ENCODE results near the gene METTL9.

METTL9 gene

GRCh38 chr16:21663889-21664647, 64.7 kb downstream of the METTL9 start, which contains the start of gene OTOA:
Gene OTOA (plus strand): TSS chr16:21663968. CDS start chr16:21678515, 14,547 bp downstream.
- peak; percentile 33; the same call in 2 of the 3 replicates for ATAC-seq
- TF ChIP-seq ZNF8 (CRISPR knock-in tag; IDR thresholded peaks at IDR 0.05) (no peak), ESRRG (CRISPR knock-in tag; IDR thresholded peaks at IDR 0.05) (no peak), ZFP3 (CRISPR knock-in tag; IDR thresholded peaks at IDR 0.05) (no peak), ZNF70 (CRISPR knock-in tag; IDR thresholded peaks at IDR 0.05) (no peak), PPARA (CRISPR knock-in tag; IDR thresholded peaks at IDR 0.05; ENCODE audit: borderline replicate concordance) (no peak), CREB5 (CRISPR knock-in tag; IDR thresholded peaks at IDR 0.05; ENCODE audit: low read depth) (no peak), RARB (CRISPR knock-in tag; IDR thresholded peaks at IDR 0.05) (no peak)

- no peak for ATAC-seq
- TF ChIP-seq ZC3H10 (CRISPR knock-in tag; IDR thresholded peaks at IDR 0.05) (no peak), PATZ1 (CRISPR knock-in tag; IDR thresholded peaks at IDR 0.05; ENCODE audit: borderline replicate concordance) (no peak), CSDC2 (CRISPR knock-in tag; IDR thresholded peaks at IDR 0.05) (no peak), TCF4 (CRISPR knock-in tag; IDR thresholded peaks at IDR 0.05; ENCODE audit: borderline replicate concordance) (no peak), BACH2 (CRISPR knock-in tag; IDR thresholded peaks at IDR 0.05; ENCODE audit: borderline replicate concordance) (no peak), GLIS3 (CRISPR knock-in tag; IDR thresholded peaks at IDR 0.05) (no peak), ISL1 (CRISPR knock-in tag; IDR thresholded peaks at IDR 0.05) (no peak), TOX (CRISPR knock-in tag; IDR thresholded peaks at IDR 0.05; ENCODE audit: borderline replicate concordance) (no peak), SNAI2 (CRISPR knock-in tag; IDR thresholded peaks at IDR 0.05) (no peak), POU6F1 (CRISPR knock-in tag; IDR thresholded peaks at IDR 0.05; ENCODE audit: borderline replicate concordance, low read depth) (no peak), ZFP30 (CRISPR knock-in tag; IDR thresholded peaks at IDR 0.05) (no peak), ZNF8 (CRISPR knock-in tag; IDR thresholded peaks at IDR 0.05) (no peak), RARB (CRISPR knock-in tag; IDR thresholded peaks at IDR 0.05) (no peak), OSR1 (CRISPR knock-in tag; IDR thresholded peaks at IDR 0.05) (no peak), ZFP3 (CRISPR knock-in tag; IDR thresholded peaks at IDR 0.05) (no peak)
- TF ChIP-seq, protein P1, sequence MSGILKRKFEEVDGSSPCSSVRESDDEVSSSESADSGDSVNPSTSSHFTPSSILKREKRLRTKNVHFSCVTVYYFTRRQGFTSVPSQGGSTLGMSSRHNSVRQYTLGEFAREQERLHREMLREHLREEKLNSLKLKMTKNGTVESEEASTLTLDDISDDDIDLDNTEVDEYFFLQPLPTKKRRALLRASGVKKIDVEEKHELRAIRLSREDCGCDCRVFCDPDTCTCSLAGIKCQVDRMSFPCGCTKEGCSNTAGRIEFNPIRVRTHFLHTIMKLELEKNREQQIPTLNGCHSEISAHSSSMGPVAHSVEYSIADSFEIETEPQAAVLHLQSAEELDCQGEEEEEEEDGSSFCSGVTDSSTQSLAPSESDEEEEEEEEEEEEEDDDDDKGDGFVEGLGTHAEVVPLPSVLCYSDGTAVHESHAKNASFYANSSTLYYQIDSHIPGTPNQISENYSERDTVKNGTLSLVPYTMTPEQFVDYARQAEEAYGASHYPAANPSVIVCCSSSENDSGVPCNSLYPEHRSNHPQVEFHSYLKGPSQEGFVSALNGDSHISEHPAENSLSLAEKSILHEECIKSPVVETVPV (CRISPR knock-in tag; IDR thresholded peaks at IDR 0.05): no peak
- TF ChIP-seq, protein P2, sequence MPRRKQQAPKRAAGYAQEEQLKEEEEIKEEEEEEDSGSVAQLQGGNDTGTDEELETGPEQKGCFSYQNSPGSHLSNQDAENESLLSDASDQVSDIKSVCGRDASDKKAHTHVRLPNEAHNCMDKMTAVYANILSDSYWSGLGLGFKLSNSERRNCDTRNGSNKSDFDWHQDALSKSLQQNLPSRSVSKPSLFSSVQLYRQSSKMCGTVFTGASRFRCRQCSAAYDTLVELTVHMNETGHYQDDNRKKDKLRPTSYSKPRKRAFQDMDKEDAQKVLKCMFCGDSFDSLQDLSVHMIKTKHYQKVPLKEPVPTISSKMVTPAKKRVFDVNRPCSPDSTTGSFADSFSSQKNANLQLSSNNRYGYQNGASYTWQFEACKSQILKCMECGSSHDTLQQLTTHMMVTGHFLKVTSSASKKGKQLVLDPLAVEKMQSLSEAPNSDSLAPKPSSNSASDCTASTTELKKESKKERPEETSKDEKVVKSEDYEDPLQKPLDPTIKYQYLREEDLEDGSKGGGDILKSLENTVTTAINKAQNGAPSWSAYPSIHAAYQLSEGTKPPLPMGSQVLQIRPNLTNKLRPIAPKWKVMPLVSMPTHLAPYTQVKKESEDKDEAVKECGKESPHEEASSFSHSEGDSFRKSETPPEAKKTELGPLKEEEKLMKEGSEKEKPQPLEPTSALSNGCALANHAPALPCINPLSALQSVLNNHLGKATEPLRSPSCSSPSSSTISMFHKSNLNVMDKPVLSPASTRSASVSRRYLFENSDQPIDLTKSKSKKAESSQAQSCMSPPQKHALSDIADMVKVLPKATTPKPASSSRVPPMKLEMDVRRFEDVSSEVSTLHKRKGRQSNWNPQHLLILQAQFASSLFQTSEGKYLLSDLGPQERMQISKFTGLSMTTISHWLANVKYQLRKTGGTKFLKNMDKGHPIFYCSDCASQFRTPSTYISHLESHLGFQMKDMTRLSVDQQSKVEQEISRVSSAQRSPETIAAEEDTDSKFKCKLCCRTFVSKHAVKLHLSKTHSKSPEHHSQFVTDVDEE (CRISPR knock-in tag; IDR thresholded peaks at IDR 0.05): no peak
Measured at GRCh38 chr16:21664801-21665492, 65.6 kb downstream of the METTL9 start.

Data from SK-N-SH treated with all-trans-retinoic acid at 6 μM for 48 hours (cell line).